Stimulated activated CD4-positive, alpha-beta T cell treated with anti-CD3 and anti-CD28 coated beads, Interleukin-2, amount 100 ng/mL, for 4 hours (primary cell): ENCODE data around the gene SMU1.
A peak's percentile ranks its signal among the peaks of the same experiment; 100 is the strongest.
"Not testable (repeated sequence)": the region's sequence is repeated elsewhere in the genome, so short reads cannot be mapped to it uniquely, and the experiment has no call there.

Experiments used
- DNase-seq: peaks from one replicate; pipeline ENCODE4 v3.0.0-alpha.2; 2020; ENCODE audit warnings: low read depth

The SMU1 gene

DNA sequence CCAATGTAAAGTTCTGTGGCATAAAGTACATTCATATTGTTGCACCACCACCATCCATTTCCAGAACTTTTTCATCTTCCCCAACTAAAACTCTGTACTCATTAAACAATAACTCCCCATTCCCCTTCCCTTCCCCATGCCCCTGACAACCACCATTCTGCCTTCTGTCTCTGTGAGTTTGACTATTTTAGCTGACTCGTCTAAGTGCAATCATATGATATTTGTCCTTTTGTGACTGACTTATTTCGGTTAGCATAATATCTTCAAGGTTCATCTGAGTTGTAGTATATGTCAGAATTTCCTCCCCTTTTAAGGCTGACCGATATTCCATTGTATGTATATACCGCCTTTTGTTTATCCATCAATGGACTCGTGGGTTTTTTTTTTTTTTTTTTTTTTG lies 29.0 kb upstream of the SMU1 start:
- DNase-seq, result no peak

DNA sequence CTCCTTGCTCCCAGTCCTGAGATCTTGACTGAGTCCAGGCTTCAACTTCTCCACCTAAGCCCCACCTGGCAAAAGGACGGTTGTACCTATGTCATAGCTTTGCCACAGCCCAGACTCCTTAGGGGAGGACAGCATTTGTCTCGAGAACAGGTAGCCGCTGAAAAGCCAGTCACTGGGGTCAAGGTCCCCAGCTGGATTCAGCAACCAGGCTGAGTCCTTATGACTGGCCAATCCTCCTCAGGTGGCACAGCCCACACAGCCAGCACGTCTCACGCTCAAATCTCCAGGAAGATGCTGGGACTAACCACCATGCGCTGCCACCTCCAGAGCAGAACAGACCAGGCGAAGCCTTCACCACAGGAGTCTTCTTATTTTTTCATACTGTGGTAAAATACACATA lies 27.9 kb upstream of the SMU1 start:
- no peak for DNase-seq

DNA sequence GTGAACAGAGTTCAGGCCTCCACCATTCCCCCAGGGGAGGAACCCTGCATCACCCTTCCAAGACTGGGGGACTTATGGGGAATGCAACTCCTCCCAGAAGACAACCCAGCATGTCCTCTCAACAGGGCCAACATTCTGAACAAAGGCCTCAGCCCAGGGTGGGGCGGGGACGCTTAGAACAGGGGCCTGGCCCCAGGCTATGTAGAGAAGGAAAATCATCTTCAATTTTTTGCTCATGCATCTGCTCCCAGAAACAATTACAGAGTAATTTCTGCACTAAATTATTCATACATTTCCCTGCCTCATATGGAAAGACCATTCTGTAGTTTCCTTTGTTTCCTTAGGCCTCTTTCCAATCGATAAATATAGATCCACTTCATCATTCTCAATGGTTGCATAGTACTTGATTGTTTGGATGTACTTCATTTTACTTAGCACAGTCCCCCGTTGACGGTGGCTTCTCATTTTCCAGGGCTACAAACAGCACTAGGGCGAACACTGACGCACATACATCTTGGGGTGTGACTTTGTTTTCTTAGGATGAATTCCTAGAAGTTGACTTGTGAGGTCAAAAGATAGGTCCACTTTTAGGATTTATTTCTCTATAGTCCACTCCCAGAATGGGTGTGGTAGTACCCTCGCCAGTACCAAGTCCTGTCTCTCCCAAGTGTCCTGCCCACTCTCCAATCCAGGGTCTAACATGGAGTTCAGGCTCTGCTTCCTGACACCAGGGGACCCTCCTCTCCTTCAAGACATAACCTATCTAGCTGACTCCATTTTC lies 27.2 kb upstream of the SMU1 start:
- DNase-seq, result no peak

DNA sequence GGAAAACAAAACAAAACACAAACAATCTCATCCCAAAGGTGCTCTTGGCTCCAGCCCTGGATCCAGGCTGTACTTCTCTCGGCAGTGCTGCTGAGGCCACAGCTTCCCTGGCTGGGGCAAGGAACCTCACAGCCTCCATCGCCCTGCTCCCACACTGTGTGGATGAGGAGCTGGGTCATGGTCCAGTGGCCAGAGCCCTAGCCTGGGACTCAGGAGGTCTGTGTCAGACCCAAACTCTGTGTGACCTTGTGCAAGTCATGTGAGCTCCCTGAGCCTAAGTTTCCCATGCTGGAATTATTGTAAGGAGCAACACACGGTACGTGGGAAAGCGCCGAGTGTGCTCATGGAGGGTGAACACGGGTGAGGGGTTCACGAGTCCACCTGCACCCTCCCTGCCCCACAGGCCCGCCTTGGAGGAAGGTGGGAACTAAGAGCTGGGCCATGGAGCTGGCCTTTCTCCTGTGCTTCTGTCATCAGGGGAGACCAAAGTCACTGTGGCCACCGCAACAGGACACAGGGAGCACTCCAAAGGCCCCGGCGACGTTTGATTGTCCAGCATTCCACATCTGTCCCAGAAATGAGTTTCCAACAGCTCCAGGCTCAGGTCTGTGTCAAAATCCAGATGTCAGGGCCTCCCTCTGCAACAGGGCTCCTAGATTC lies 26.2 kb upstream of the SMU1 start:
- DNase-seq, result no peak

DNA sequence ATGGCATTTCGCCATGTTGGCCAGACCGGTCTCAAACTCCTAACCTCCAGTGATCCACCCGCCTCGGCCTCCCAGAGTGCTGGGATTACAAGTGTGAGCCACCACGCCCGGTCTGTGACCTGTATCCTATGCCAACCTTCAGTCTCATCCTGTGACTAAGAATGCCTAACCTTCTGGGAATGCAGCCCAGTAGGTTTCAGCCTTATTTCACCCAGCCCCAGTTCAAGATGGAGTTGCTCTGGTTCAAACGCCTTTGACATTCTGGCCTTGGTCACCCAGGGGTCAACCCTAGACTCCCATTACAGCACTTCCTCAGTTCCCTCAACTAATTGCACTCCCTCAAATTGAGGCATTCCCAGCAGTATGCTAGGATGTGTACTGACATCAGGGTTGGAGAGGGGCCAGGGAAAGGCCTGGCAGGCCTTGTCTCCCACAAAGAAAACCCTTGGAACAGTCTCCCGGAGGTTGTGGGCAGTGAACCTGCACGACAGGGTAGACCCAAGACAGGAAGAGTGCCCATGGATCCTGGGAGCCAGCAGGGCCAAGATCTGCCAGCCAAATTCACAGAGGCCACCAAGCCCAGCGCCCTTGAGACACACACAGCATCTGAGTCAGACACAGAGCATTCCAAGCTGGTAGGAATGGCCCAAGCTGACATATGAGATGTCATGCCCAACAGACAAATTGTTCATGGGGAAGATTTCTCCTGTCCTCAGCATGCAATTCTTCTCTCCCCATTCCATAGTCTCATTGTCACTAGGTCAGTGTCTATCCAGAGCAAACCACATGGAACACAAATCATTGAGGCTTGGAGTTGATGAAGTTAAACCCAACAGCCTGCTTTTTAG lies 24.9 kb upstream of the SMU1 start:
- no peak for DNase-seq

DNA sequence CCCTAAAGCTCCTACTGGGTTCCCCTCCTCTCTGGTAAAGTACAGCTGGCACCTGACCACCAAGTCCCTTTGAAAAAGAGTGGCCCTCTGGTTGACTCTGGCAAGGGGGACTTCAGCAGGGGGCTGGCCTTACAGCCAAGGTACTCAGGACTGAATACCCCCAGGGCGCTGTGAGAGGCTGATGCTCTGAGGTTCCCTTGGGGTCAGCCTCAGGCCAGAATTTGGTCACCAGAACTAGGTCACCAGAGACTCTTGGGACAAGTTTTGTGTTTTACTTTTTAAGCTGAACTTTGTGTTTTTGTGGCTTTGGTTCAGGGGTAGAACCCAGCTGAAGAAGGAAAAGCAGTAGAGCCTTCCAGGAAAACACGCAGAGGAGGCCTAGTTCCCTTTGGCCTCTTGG lies 23.3 kb upstream of the SMU1 start:
- no peak for DNase-seq

DNA sequence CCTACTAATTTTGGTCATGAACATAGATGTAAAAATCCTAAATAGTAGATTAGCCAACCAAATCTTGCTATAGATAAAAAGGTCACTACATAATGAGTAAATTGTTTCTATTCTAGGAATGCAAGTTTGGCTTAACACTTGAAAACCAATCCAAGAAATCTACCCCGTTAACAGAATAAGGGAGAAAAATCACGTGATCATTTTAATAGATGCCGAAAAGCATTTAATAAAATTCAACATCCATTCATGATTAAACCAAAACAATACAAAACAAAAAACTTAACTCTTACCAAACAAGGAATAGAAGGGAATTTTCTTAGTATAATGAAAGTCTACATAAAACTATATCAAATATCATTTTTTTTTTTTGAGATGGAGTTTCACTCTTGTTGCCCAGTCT lies 20.7 kb upstream of the SMU1 start:
- DNase-seq, result no peak

DNA sequence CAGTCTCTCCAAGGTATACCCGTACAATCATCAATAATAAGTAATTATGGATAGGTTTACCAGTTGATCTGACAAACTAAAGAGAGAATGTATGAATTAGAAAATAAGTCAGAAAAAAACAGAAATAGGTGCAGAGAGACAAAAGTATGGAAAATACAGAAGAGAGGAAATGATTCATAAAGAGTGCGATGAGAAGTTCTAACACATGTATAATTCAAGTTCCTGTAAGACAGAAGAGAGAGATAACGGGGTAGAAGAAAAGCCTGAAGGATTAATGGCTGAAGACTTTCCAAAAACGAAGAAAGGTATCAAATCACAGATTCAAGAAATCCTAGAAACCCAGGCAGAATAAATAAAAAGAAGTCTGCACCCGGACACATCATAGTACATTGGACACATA lies 16.2 kb upstream of the SMU1 start:
- DNase-seq, result no peak

DNA sequence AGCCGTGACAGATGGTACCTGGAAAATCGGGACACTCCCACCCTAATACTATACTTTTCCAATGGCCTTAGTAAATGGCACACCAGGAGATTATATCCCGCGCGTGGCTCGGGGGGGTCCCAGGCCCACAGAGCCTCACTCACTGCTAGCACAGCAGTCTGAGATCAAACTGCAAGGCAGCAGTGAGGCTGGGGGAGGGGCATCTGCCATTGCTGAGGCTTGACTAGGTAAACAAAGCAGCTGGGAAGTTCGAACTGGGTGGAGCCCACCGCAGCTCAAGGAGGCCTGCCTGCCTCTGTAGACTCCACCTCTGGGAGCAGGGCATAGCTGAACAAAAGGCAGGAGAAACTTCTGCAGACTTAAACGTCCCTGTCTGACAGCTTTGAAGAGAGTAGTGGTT lies 9.2 kb upstream of the SMU1 start:
- not testable (repeated sequence) for DNase-seq

DNA sequence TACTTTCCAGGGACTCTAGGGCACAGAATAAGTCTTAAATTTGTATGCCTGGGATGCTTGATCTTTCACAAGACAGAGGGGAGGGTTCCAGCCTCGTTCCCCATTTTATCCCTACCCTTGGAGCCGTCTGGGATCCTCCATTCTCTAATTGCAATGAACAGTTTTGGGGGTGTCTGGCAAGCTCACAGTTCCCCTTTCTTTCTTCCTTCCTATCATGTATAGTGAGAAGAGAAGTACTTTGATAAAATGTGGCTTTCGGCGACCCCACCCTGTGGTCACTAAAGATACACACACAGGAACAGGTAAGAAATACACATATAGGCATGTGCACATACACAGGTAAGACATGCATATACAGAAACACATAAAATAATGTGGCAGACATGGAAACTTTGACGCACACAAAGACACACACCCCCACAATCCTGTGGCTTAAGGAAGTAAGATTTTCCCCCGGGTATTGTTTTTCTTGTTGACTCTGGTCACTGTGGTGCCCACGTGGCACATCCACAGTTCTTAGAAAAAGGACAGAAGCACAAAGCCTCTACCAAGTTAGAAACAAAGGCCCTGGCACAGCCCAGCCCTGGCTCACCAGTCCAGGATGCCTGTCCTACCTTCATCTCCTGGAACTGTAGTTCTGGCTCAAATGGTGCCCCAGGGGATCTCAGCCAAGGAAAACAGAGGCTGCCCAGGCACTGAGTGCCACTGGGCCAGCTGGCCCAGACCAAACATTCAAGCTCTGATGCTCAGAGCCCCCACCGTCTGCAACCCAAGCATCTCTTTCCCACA lies 6.3 kb upstream of the SMU1 start:
- DNase-seq, result no peak

DNA sequence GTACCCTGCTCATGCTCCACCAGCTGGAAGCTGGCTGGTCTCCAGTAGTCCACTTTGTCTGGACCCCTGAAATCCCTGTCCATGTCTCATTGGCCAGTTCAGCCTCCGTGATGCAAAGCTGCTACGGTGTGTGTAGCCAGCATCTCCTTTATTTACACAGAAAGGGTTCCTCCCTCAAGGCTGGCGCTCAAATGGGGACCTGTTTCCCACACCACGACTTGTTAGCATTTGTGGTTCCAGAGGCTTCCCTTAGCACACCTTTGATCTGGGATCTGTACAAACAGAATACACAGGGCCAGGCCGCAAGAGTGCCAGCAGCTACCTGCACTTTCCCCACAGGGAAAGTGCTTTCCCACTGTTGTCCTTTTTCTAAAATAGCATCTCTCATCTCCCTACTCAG lies 5.7 kb upstream of the SMU1 start:
- DNase-seq, result no peak

DNA sequence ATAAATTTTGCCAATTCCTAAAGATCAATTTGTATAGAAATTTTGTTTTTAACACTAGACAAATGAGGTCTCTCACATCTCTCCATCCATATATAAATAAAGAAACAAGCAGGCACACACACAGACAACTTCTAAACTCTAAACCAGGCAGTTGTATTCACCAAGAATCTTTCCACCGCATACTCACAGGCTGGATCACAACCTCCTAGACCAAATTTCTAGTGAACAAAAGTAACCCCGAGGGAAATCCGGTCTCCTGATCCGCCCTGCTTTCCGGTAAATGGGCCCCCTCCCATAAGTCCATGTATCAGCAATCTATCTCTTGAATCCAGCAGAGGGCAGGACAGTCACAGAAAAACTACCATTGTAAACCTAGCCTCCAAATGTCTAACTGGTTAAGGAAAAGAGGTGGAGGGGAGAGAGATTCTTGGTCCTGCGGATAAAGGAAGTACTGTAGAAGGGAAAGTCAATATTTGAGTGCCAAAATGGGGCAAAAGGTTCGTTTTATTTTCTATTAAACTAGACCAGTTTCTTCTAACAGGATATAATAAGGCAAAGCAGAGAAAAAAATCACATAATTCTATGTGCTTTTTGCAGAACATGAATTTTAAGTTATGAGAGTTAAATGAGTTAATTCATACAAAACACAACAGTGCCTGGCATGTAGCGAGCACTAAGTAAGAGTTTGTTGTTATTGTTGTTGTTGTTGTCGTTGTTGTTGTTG lies 4.8 kb upstream of the SMU1 start:
- peak; percentile 57 for DNase-seq

DNA sequence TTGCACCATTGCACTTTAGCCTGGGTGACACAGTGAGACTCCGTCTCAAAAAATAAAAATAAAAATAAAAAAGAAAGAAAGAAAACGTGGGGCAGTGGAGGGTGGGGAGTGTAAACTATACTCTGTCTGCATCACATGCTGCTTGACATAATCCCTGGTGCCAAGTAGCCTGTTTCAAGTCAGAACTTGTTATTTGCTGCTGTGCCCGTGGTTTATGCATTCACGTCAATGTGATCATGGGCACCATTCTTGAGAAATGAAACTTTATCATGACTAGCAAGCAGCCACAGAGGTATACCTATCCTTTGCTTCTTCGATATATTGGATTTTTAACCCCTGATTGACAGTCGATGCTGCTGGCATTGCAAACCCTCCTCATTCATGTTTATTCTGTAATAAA lies 4.1 kb upstream of the SMU1 start:
- no peak for DNase-seq

DNA sequence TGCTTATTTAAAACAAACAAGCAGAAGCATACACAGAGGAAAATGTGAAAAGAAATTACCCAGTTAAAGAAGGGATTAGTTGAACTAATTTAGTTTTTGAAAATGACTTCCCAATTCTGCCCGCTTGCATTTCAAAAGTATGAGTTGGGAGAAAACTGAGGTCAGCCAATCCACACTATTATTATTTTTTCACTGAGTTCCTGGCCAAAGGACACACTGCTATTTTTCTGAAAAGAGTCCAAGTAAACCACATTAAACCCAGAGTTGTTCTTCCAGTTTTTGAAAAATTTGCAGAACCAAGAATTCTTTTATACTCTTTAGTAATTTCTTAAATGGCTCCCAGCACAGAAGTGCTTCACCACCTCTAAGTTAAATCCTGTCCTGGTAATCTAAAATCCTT lies 7.5 kb downstream of the SMU1 start:
- no peak for DNase-seq

DNA sequence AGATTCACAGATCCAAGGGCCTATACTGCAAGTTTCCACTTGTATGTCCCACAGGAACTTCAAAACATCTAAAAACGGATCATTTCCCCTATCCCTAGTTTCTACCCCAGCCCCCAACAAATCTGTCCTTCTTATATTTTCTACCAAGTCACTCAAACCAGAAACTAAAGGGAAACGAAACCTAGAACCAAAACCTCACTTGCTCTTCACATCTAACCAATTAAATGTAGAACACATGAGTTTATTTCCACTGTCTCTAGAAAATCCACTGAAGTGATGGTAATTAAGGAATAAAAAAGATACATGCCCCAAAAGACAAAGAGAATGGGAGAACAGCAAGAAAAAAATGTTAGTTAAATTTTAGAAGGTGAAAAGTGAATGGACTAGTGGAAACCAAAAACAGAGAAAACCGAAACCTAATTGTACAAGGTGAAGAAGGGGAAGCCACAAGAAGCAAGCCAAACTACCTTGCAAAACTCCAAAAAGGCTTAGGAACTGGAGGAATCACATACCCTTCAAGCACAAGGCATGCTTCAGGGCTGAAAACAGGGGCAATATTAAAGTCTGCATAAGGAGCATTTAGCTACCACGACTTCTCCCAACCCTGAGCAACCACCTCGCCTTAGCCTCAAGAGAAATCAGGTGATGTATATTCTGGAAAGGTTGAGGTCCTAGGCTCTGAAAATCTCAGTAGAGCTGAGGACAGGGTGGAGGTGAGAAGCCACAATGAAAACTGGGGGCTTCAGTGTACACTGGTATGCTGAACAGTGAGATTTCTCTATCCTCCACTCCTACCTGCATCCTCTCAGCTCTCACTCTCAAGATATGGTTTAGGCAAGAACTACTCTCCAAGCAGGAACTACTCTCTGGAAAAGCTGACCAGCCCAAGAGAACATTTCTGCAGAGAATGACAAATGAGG lies 11.1 kb downstream of the SMU1 start:
- DNase-seq, result no peak

DNA sequence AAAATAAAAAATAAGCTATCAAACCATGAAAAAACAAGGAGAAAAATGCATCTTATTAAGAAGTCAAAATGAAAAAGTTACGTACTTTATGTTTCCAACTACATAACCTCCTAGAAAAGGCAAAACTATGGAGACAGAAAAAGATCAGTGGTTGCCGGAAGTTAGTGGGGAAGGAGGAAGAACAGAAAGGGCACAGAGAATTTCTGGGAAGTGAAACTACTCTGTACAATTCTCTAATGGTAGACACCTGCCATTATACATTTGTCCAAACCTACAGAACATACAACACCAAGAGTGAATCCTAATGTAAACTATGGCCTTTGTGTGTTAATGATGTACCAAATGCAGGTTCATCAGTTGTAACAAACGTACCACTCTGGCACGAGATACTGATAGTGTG lies 25.3 kb downstream of the SMU1 start:
- no peak for DNase-seq

DNA sequence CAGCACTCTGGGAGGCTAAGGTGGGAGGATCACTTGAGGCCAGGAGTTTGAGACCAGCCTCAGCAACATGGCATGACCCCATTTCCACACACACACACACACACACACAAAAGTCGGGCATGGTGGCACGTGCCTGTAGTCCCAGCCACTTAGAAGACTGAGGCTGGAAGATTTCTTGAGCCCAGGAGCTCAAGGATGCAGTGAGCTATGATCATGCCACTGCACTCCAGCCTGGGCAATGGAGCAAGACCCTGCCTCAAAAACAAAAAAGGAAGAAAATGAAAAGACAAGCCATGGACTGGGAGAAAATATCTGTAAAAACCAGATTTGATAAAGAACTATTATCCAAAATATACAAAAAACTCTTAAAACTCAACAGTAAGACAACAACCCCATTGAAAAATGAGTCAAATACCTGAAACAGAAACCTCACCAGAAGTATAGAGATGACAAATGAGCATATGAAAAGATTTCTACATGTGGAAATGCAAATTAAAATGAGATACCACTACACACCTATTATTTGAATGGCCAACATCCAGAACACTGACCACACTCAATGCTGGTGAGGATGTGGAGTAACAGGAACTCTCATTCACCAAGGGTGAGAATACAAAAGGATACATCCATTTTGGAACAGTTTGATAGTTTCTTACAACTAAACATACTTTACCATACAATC lies 26.7 kb downstream of the SMU1 start:
- no peak for DNase-seq

DNA sequence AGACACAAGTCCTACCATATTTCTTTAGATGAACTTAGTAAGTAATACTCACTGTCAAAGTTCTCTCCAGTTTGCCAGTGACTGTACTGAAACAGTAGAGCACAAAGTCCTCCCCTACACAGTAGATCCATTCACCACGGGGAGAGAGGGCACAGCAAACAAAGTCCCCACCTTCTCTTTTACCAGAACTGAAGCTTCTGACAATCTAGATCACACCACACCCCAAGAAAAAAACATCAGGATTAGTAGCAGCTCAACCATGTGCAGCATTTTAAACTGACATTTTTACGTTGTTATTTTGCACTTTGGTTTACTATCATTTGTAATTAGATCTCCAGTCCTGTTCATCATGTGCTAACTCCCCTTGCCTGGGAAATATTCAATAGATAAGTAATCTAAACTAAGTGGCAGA lies 28.4 kb downstream of the SMU1 start:
- DNase-seq, result no peak

DNA sequence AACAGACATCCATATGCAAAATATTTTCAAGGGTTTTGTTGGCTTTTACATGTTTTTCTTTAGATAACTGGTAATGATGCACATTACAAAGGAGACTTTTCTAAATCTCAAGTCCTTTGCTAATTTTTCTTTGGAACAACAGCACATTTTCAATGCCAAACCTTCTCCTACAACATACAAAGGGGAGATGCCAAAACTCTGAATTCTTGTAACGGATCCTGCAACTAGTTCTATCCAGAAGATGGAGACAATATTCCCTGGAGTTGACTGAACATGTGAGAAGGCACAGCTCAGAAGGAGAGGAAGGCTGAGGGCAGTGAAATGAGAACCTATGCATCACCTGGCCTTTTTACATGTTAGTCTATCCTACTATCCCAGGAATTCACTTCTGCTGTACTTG lies 30.4 kb downstream of the SMU1 start:
- no peak for DNase-seq
